H9 (cell line): ENCODE measurements around the gene TENT5C. TPM values are rescaled to one million over a fixed set of nuclear protein-coding genes. Genes with fewer than 3 reads are reported as not detected.

Experiments used
- DNase-seq: peaks from one replicate; pipeline ENCODE4 v3.0.0-alpha.2; 2017
- H2AFZ ChIP-seq: one replicate; pipeline ENCODE4 v1.6.1; 2013; ENCODE audit warnings: mild to moderate bottlenecking, low read length, control low read depth, moderate library complexity
- H2AK5ac ChIP-seq: 2 replicates; pipeline ENCODE4 v1.6.1; 2013; ENCODE audit warnings: low read length, control low read depth, mixed read lengths; ENCODE audit not compliant: insufficient read length
- H2BK120ac ChIP-seq: one replicate; pipeline ENCODE4 v1.6.1; 2013; ENCODE audit warnings: low read depth, mild to moderate bottlenecking, low read length, control low read depth, inconsistent platforms; ENCODE audit not compliant: poor library complexity, severe bottlenecking
- H2BK12ac ChIP-seq: 2 replicates; pipeline ENCODE4 v1.6.1; 2013; ENCODE audit warnings: low read length, control low read depth, mixed read lengths, low read depth; ENCODE audit not compliant: insufficient read length
- H2BK15ac ChIP-seq: 2 replicates; pipeline ENCODE4 v1.6.1; 2013; ENCODE audit warnings: low read depth, low read length, control low read depth
- H2BK20ac ChIP-seq: one replicate; pipeline ENCODE4 v1.6.1; 2013; ENCODE audit warnings: low read depth, mild to moderate bottlenecking, low read length, control low read depth, inconsistent platforms; ENCODE audit not compliant: poor library complexity, severe bottlenecking
- H2BK5ac ChIP-seq: 2 replicates; pipeline ENCODE4 v1.6.1; 2013; ENCODE audit warnings: low read length, control low read depth, mixed read lengths; ENCODE audit not compliant: insufficient read length
- H3K14ac ChIP-seq: 2 replicates; pipeline ENCODE4 v1.6.1; 2013; ENCODE audit warnings: low read length, control low read depth; ENCODE audit not compliant: insufficient read depth
- H3K18ac ChIP-seq: 2 replicates; pipeline ENCODE4 v1.6.1; 2013; ENCODE audit warnings: low read depth, mild to moderate bottlenecking, mixed read lengths, low read length, control low read depth; ENCODE audit not compliant: insufficient read length
- H3K23ac ChIP-seq: 2 replicates; pipeline ENCODE4 v1.6.1; 2013; ENCODE audit warnings: low read length, control low read depth, mixed read lengths, low read depth; ENCODE audit not compliant: insufficient read length
- H3K23me2 ChIP-seq: 2 replicates; pipeline ENCODE4 v1.6.1; 2013; ENCODE audit warnings: low read depth, mild to moderate bottlenecking, mixed read lengths, low read length, control low read depth; ENCODE audit not compliant: insufficient read length, poor library complexity, severe bottlenecking
- H3K27ac ChIP-seq: 2 replicates; pipeline ENCODE4 v1.5.1; 2013; ENCODE audit warnings: low read length, control low read depth, mixed read lengths, low read depth; ENCODE audit not compliant: insufficient read length
- H3K27me3 ChIP-seq: 2 replicates; pipeline ENCODE4 v1.6.1; 2013; ENCODE audit warnings: low read length, control low read depth, inconsistent platforms; ENCODE audit not compliant: insufficient read depth
- H3K4ac ChIP-seq: 2 replicates; pipeline ENCODE4 v1.6.1; 2013; ENCODE audit warnings: low read depth, mild to moderate bottlenecking, control low read depth, inconsistent platforms, low read length, moderate library complexity
- H3K4me1 ChIP-seq: 2 replicates; pipeline ENCODE4 v1.6.1; 2013; ENCODE audit warnings: low read length, control low read depth, inconsistent platforms; ENCODE audit not compliant: insufficient read depth
- H3K4me2 ChIP-seq: 2 replicates; pipeline ENCODE4 v1.6.1; 2013; ENCODE audit warnings: low read length, control low read depth, mixed read lengths; ENCODE audit not compliant: insufficient read length, insufficient read depth
- H3K56ac ChIP-seq: 2 replicates; pipeline ENCODE4 v1.6.1; 2013; ENCODE audit warnings: low read depth, mild to moderate bottlenecking, mixed read lengths, low read length, control low read depth; ENCODE audit not compliant: insufficient read length
- H3K79me1 ChIP-seq: 2 replicates; pipeline ENCODE4 v1.6.1; 2013; ENCODE audit warnings: low read depth, mild to moderate bottlenecking, moderate library complexity, low read length, control low read depth, inconsistent platforms; ENCODE audit not compliant: insufficient read depth, poor library complexity, severe bottlenecking
- H3K79me2 ChIP-seq: 2 replicates; pipeline ENCODE4 v1.6.1; 2013; ENCODE audit warnings: low read length, control low read depth, inconsistent platforms; ENCODE audit not compliant: insufficient read depth
- H3K9ac ChIP-seq: 2 replicates; pipeline ENCODE4 v1.6.1; 2013; ENCODE audit warnings: low read length, control low read depth, mixed read lengths; ENCODE audit not compliant: insufficient read length; ENCODE audit errors: extremely low read depth
- H3K9me3 ChIP-seq: one replicate; pipeline ENCODE4 v1.6.1; 2013; ENCODE audit warnings: low read depth, low read length, inconsistent platforms; ENCODE audit not compliant: control insufficient read depth
- H3T11ph ChIP-seq: one replicate; pipeline ENCODE4 v1.6.1; 2013; ENCODE audit warnings: mild to moderate bottlenecking, low read length, control low read depth, inconsistent platforms
- H4K20me1 ChIP-seq: one replicate; pipeline ENCODE4 v1.6.1; 2013; ENCODE audit not compliant: control insufficient read depth, insufficient read length, insufficient read depth
- H4K5ac ChIP-seq: 2 replicates; pipeline ENCODE4 v1.6.1; 2013; ENCODE audit warnings: low read depth, mild to moderate bottlenecking, mixed read lengths, low read length, control low read depth; ENCODE audit not compliant: insufficient read length
- H4K8ac ChIP-seq: replicated peaks from 2 replicates; pipeline ENCODE4 v1.6.1; 2013; ENCODE audit warnings: low read length, control low read depth, mixed read lengths, low read depth; ENCODE audit not compliant: insufficient read length
- H4K91ac ChIP-seq: 2 replicates; pipeline ENCODE4 v1.6.1; 2013; ENCODE audit warnings: low read depth, mild to moderate bottlenecking, moderate library complexity, mixed read lengths, low read length, control low read depth; ENCODE audit not compliant: insufficient read length
- H3K27ac Mint-ChIP-seq, 3 experiments: 2 replicates in 2 of 3; 3 replicates in 1 of 3; pipeline ENCODE4 v1.8.0; 2020 to 2021; ENCODE audit warnings: mixed read lengths in 3 of 3, mild to moderate bottlenecking in 1 of 3, moderate library complexity in 1 of 3
- H3K27me3 Mint-ChIP-seq: 2 replicates; pipeline ENCODE4 v1.8.0; 2021; ENCODE audit warnings: low read depth, mild to moderate bottlenecking, moderate library complexity, mixed read lengths
- H3K36me3 Mint-ChIP-seq, 3 experiments: 2 replicates in 2 of 3; 3 replicates in 1 of 3; pipeline ENCODE4 v1.8.0; 2020 to 2021; ENCODE audit warnings: low read depth in 3 of 3, mixed read lengths in 3 of 3; ENCODE audit not compliant: insufficient read depth in 1 of 3
- H3K4me1 Mint-ChIP-seq, 2 experiments: 2 replicates each; pipeline ENCODE4 v1.8.0; 2020; ENCODE audit warnings: mixed read lengths in 2 of 2
- H3K4me3 Mint-ChIP-seq, 2 experiments: 2 replicates in 1 of 2; 3 replicates in 1 of 2; pipeline ENCODE4 v1.8.0; 2020 to 2021; ENCODE audit warnings: mild to moderate bottlenecking in 2 of 2, mixed read lengths in 2 of 2, moderate library complexity in 1 of 2
- H3K9me3 Mint-ChIP-seq, 2 experiments: 2 replicates in 1 of 2; 3 replicates in 1 of 2; pipeline ENCODE4 v1.8.0; 2020; ENCODE audit warnings: mild to moderate bottlenecking in 2 of 2, mixed read lengths in 2 of 2, moderate library complexity in 1 of 2
- WGBS: extraction: QIAGEN DNeasy Blood & Tissue Kit; methylation state at CpG from one replicate; pipeline ENCODE4 v1.1.7; 2013; ENCODE audit warnings: missing lambda C conversion rate, low lambda C conversion rate, mixed read lengths; ENCODE audit not compliant: insufficient read length; ENCODE audit errors: extremely low coverage; 5-methylcytosine and 5-hydroxymethylcytosine counted together
- total RNA-seq: library from RNA; stranded (reverse); gene quantifications from 2 replicates; pipeline ENCODE4 v1.2.1, GENCODE V29; 2021
- TF ChIP-seq, protein P1 (sequence below): fragments of 200-600 bp; sonication (generic); conservative IDR thresholded peaks from 3 replicates; pipeline ENCODE4 v1.8.0; 2021; ENCODE audit warnings: antibody characterized with exemption, mild to moderate bottlenecking

The TENT5C gene
- total RNA-seq, 1 experiment from 2014 or later, result 0.37 TPM

GRCh38 chr1:117581391-117581943 lies 24.4 kb upstream of the TENT5C start:
- no peak for DNase-seq
- H3K79me2 ChIP-seq, result no peaks in the 10 kb centered on the region
- no peak overlapping the region for H4K91ac ChIP-seq
- no CpG with 5 or more reads among the region's 10 CpGs for WGBS
- no peaks in the 10 kb centered on the region; the same call in 1 of the 2 replicates for H3K27me3 Mint-ChIP-seq
- no peak overlapping the region for H3K14ac ChIP-seq
- no peak overlapping the region for H2AK5ac ChIP-seq
- no peaks in the 10 kb centered on the region for H3K27me3 ChIP-seq
- no peaks in the 10 kb centered on the region for H3K23me2 ChIP-seq
- no peak overlapping the region for H3K4me2 ChIP-seq
- no peak overlapping the region for H4K8ac ChIP-seq
- H3K56ac ChIP-seq, result no peak overlapping the region
- H2BK5ac ChIP-seq, result no peak overlapping the region
- no peak overlapping the region for H2BK20ac ChIP-seq
- H4K20me1 ChIP-seq, result no peaks in the 10 kb centered on the region
- no peak overlapping the region for H3K23ac ChIP-seq
- no peak overlapping the region for H3K27ac Mint-ChIP-seq
- H2BK15ac ChIP-seq, result no peak overlapping the region
- no peaks in the 10 kb centered on the region for H3K4me1 ChIP-seq
- no peak overlapping the region for H3K4ac ChIP-seq
- H2BK120ac ChIP-seq, result no peak overlapping the region
- no peak overlapping the region for H2BK12ac ChIP-seq
- H3K27ac ChIP-seq, result no peak overlapping the region
- no peak overlapping the region for H3K4me3 Mint-ChIP-seq
- H3K4me1 Mint-ChIP-seq, result no peaks in the 10 kb centered on the region
- H3K18ac ChIP-seq, result no peak overlapping the region
- TF ChIP-seq, protein P1, sequence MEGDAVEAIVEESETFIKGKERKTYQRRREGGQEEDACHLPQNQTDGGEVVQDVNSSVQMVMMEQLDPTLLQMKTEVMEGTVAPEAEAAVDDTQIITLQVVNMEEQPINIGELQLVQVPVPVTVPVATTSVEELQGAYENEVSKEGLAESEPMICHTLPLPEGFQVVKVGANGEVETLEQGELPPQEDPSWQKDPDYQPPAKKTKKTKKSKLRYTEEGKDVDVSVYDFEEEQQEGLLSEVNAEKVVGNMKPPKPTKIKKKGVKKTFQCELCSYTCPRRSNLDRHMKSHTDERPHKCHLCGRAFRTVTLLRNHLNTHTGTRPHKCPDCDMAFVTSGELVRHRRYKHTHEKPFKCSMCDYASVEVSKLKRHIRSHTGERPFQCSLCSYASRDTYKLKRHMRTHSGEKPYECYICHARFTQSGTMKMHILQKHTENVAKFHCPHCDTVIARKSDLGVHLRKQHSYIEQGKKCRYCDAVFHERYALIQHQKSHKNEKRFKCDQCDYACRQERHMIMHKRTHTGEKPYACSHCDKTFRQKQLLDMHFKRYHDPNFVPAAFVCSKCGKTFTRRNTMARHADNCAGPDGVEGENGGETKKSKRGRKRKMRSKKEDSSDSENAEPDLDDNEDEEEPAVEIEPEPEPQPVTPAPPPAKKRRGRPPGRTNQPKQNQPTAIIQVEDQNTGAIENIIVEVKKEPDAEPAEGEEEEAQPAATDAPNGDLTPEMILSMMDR, result no peak
- H4K5ac ChIP-seq, result no peak overlapping the region
- no peaks in the 10 kb centered on the region for H3K9me3 ChIP-seq
- H2AFZ ChIP-seq, result no peak overlapping the region
- no peak overlapping the region for H3T11ph ChIP-seq
- no peak overlapping the region for H3K9ac ChIP-seq
- H3K79me1 ChIP-seq, result no peaks in the 10 kb centered on the region
- H3K9me3 Mint-ChIP-seq, result no peaks in the 10 kb centered on the region
- H3K36me3 Mint-ChIP-seq, result no peaks in the 10 kb centered on the region; a peak in 1 of 7 replicates
